Measurements from ENCODE around the gene ATP9A. TPM values are rescaled to one million over a fixed set of nuclear protein-coding genes. Genes with fewer than 3 reads are reported as not detected.
"Not testable (repeated sequence)": the region's sequence is repeated elsewhere in the genome, so short reads cannot be mapped to it uniquely, and the experiment has no call there.

ATP9A gene
- total RNA-seq, 1 donor from 2014 or later = 16.1 TPM

GRCh38 chr20:51801122-51801822 is 33.1 kb upstream of the ATP9A start:
- DNase-seq = no peak
- peaks cover 64% of the 10 kb centered on the region for H3K27me3 Mint-ChIP-seq
- intact Hi-C loops (cut with micrococcal nuclease) = loop anchor here (2.0 to 5.0 kb wide), 2 partner anchors 34 to 162 kb away; partner anchors contain the start of gene ATP9A
- no peak overlapping the region for H3K27ac Mint-ChIP-seq
- H3K9me3 Mint-ChIP-seq = no peaks in the 10 kb centered on the region
- peaks cover 2% of the 10 kb centered on the region for H3K4me1 Mint-ChIP-seq
- no peaks in the 10 kb centered on the region for H3K36me3 Mint-ChIP-seq (ENCODE audit: low read depth)
- peak overlapping the region; percentile 74 for H3K4me3 Mint-ChIP-seq

- Mint-ChIP-seq H3K4me3 (peak overlapping the region; percentile 74), H3K4me1 (peaks cover 2% of the 10 kb centered on the region), H3K27me3 (peaks cover 61% of the 10 kb centered on the region), H3K27ac (no peak overlapping the region), H3K9me3 (no peaks in the 10 kb centered on the region), H3K36me3 (ENCODE audit: low read depth) (no peaks in the 10 kb centered on the region)
- DNase-seq = peak; percentile 58
- intact Hi-C loops (cut with micrococcal nuclease) = loop anchor here (2.0 to 5.0 kb wide), 2 partner anchors 33 to 162 kb away; partner anchors contain the start of gene ATP9A
Measured at GRCh38 chr20:51800872-51801121, 32.6 kb upstream of the ATP9A start.

- H3K9me3 Mint-ChIP-seq = no peaks in the 10 kb centered on the region
- peak overlapping the region; percentile 74 for H3K4me3 Mint-ChIP-seq
- H3K4me1 Mint-ChIP-seq = peaks cover 2% of the 10 kb centered on the region
- H3K27me3 Mint-ChIP-seq = peaks cover 60% of the 10 kb centered on the region
- peak; percentile 90 for DNase-seq
- intact Hi-C loops (cut with micrococcal nuclease) = loop anchor here (2.0 to 5.0 kb wide), 2 partner anchors 33 to 161 kb away; partner anchors contain the start of gene ATP9A
- no peaks in the 10 kb centered on the region for H3K36me3 Mint-ChIP-seq (ENCODE audit: low read depth)
- H3K27ac Mint-ChIP-seq = no peak overlapping the region
Measured at GRCh38 chr20:51800060-51800871, 32.1 kb upstream of the ATP9A start.

- intact Hi-C loops (cut with micrococcal nuclease) = loop anchor here (2.0 kb wide), 1 partner anchor 283 kb away; no protein-coding TSS in a partner anchor
- H3K27ac Mint-ChIP-seq = no peak overlapping the region
- no peaks in the 10 kb centered on the region for H3K9me3 Mint-ChIP-seq
- H3K4me1 Mint-ChIP-seq = peaks cover 2% of the 10 kb centered on the region
- no peak overlapping the region for H3K4me3 Mint-ChIP-seq
- no peaks in the 10 kb centered on the region for H3K36me3 Mint-ChIP-seq (ENCODE audit: low read depth)
- peaks cover 57% of the 10 kb centered on the region for H3K27me3 Mint-ChIP-seq
- DNase-seq = no peak
Measured at GRCh38 chr20:51799401-51799860, 31.2 kb upstream of the ATP9A start.

GRCh38 chr20:51797357-51798025 is 29.3 kb upstream of the ATP9A start:
- H3K27me3 Mint-ChIP-seq = peaks cover 42% of the 10 kb centered on the region
- no peaks in the 10 kb centered on the region for H3K9me3 Mint-ChIP-seq
- no peak overlapping the region for H3K4me3 Mint-ChIP-seq
- H3K4me1 Mint-ChIP-seq = peaks cover 2% of the 10 kb centered on the region
- no peak overlapping the region for H3K27ac Mint-ChIP-seq
- intact Hi-C loops (cut with micrococcal nuclease) = loop anchor here (2.0 kb wide), 1 partner anchor 285 kb away; no protein-coding TSS in a partner anchor
- H3K36me3 Mint-ChIP-seq (ENCODE audit: low read depth) = no peaks in the 10 kb centered on the region
- no peak for DNase-seq

GRCh38 chr20:51796340-51796739 is 28.1 kb upstream of the ATP9A start:
- Mint-ChIP-seq H3K36me3 (ENCODE audit: low read depth) (no peaks in the 10 kb centered on the region), H3K9me3 (no peaks in the 10 kb centered on the region)
- intact Hi-C loops (cut with micrococcal nuclease) = no loop called here

GRCh38 chr20:51792960-51793359 is 24.8 kb upstream of the ATP9A start:
- Mint-ChIP-seq H3K27ac (no peak overlapping the region), H3K4me3 (no peak overlapping the region), H3K4me1 (no peaks in the 10 kb centered on the region), H3K36me3 (ENCODE audit: low read depth) (no peaks in the 10 kb centered on the region), H3K27me3 (peaks cover 8% of the 10 kb centered on the region), H3K9me3 (no peaks in the 10 kb centered on the region)
- intact Hi-C loops (cut with micrococcal nuclease) = no loop called here
- no peak for DNase-seq

More at GRCh38 chr20:51796340-51796739, 28.1 kb upstream of the ATP9A start:
- H3K27me3 Mint-ChIP-seq = peaks cover 36% of the 10 kb centered on the region
- no peak for DNase-seq
- peaks cover 2% of the 10 kb centered on the region for H3K4me1 Mint-ChIP-seq
- no peak overlapping the region for H3K4me3 Mint-ChIP-seq
- no peak overlapping the region for H3K27ac Mint-ChIP-seq

- Mint-ChIP-seq H3K27me3 (no peaks in the 10 kb centered on the region), H3K4me1 (no peaks in the 10 kb centered on the region), H3K36me3 (ENCODE audit: low read depth) (no peaks in the 10 kb centered on the region), H3K27ac (no peak overlapping the region), H3K9me3 (no peaks in the 10 kb centered on the region), H3K4me3 (no peak overlapping the region)
- intact Hi-C loops (cut with micrococcal nuclease) = no loop called here
- DNase-seq = no peak
Measured at GRCh38 chr20:51791626-51792025, 23.4 kb upstream of the ATP9A start.

- no peak for DNase-seq
- H3K27ac Mint-ChIP-seq = no peak overlapping the region
- H3K4me3 Mint-ChIP-seq = no peak overlapping the region
- H3K4me1 Mint-ChIP-seq = no peaks in the 10 kb centered on the region
- intact Hi-C loops (cut with micrococcal nuclease) = no loop called here
- H3K9me3 Mint-ChIP-seq = no peaks in the 10 kb centered on the region
- no peaks in the 10 kb centered on the region for H3K36me3 Mint-ChIP-seq (ENCODE audit: low read depth)
- no peaks in the 10 kb centered on the region for H3K27me3 Mint-ChIP-seq
Measured at GRCh38 chr20:51790256-51790655, 22.1 kb upstream of the ATP9A start.

GRCh38 chr20:51789434-51789833 is 21.2 kb upstream of the ATP9A start:
- Mint-ChIP-seq H3K4me1 (no peaks in the 10 kb centered on the region), H3K4me3 (no peak overlapping the region), H3K27me3 (no peaks in the 10 kb centered on the region), H3K9me3 (no peaks in the 10 kb centered on the region), H3K36me3 (ENCODE audit: low read depth) (no peaks in the 10 kb centered on the region), H3K27ac (no peak overlapping the region)
- intact Hi-C loops (cut with micrococcal nuclease) = no loop called here
- DNase-seq = no peak

GRCh38 chr20:51788822-51789221 is 20.6 kb upstream of the ATP9A start:
- Mint-ChIP-seq H3K4me3 (no peak overlapping the region), H3K9me3 (no peaks in the 10 kb centered on the region), H3K36me3 (ENCODE audit: low read depth) (no peaks in the 10 kb centered on the region), H3K27ac (no peak overlapping the region), H3K4me1 (no peaks in the 10 kb centered on the region), H3K27me3 (no peaks in the 10 kb centered on the region)
- no peak for DNase-seq
- intact Hi-C loops (cut with micrococcal nuclease) = no loop called here

GRCh38 chr20:51784299-51784698 is 16.1 kb upstream of the ATP9A start:
- no peak for DNase-seq
- intact Hi-C loops (cut with micrococcal nuclease) = no loop called here
- Mint-ChIP-seq H3K9me3 (no peaks in the 10 kb centered on the region), H3K27ac (no peak overlapping the region), H3K4me3 (no peak overlapping the region), H3K4me1 (no peaks in the 10 kb centered on the region), H3K36me3 (ENCODE audit: low read depth) (no peaks in the 10 kb centered on the region), H3K27me3 (no peaks in the 10 kb centered on the region)

- H3K9me3 Mint-ChIP-seq; H3K27me3 Mint-ChIP-seq; DNase-seq; intact Hi-C loops (cut with micrococcal nuclease); H3K36me3 Mint-ChIP-seq (ENCODE audit: low read depth); H3K4me1 Mint-ChIP-seq; H3K27ac Mint-ChIP-seq; H3K4me3 Mint-ChIP-seq: not testable (repeated sequence)
Measured at GRCh38 chr20:51778229-51778759, 10.1 kb upstream of the ATP9A start.

- Mint-ChIP-seq H3K9me3 (peaks cover 6% of the 10 kb centered on the region), H3K27me3 (peaks cover 8% of the 10 kb centered on the region), H3K4me3 (no peak overlapping the region), H3K4me1 (no peaks in the 10 kb centered on the region), H3K36me3 (ENCODE audit: low read depth) (no peaks in the 10 kb centered on the region), H3K27ac (no peak overlapping the region)
- no peak for DNase-seq
- intact Hi-C loops (cut with micrococcal nuclease) = no loop called here
Measured at GRCh38 chr20:51775241-51775640, 7.1 kb upstream of the ATP9A start.

All from activated CD4-positive, alpha-beta T cell treated with anti-CD3 and anti-CD28 coated beads, Interleukin-2, amount 10 ng/mL, durations not matched to agents 24 days and 14 days (primary cell).